IMR-90 (cell line): Measurements from ENCODE around the gene FBXW8. TPM values are rescaled to one million over a fixed set of nuclear protein-coding genes. Genes with fewer than 3 reads are reported as not detected.

Experiments used
- ATAC-seq: fragments of 200-7000 bp; cut with Tn5 transposase; 2 replicates; pipeline ENCODE4 v1.9.1; 2020; ENCODE audit warnings: low read depth, mild to moderate bottlenecking, moderate library complexity
- BruUV-seq: library from RNA; stranded (reverse); fragments of 400-500 nt; replicated peaks from 2 replicates; lab custom pipeline; 2021; lab: Mats Ljungman, UMichigan
- CTCF ChIA-PET: fragments of 300-600 bp; formaldehyde crosslinking; extraction: SDS; loops from one replicate; lab custom pipeline; 2021; ENCODE audit warnings: antibody characterized with exemption; lab: Yijun Ruan, JAX
- POLR2A ChIA-PET: fragments of 300-600 bp; sonication (Branson Sonifier 250); formaldehyde crosslinking; loops from one replicate; lab custom pipeline; 2022; ENCODE audit warnings: antibody characterized with exemption; ENCODE audit not compliant: unreplicated experiment; lab: Charles Lee
- DNase-seq: peaks from one replicate; pipeline ENCODE4 v3.0.0; 2013
- H2AFZ ChIP-seq: replicated peaks from 2 replicates; pipeline ENCODE3; 2013; ENCODE audit warnings: low read length, mild to moderate bottlenecking; ENCODE audit not compliant: poor library complexity
- H2AK5ac ChIP-seq: 2 replicates; pipeline ENCODE4 v1.6.1; 2013; ENCODE audit warnings: low read depth, low read length, inconsistent platforms
- H2AK9ac ChIP-seq: replicated peaks from 2 replicates; pipeline ENCODE3; 2013; ENCODE audit warnings: mild to moderate bottlenecking, low read depth, low read length, moderate library complexity; ENCODE audit not compliant: poor library complexity
- H2BK120ac ChIP-seq: 2 replicates; pipeline ENCODE4 v1.6.1; 2013; ENCODE audit warnings: low read depth, low read length, inconsistent platforms
- H2BK15ac ChIP-seq: 3 replicates; pipeline ENCODE4 v1.6.1; 2013; ENCODE audit warnings: low read depth, low read length, inconsistent platforms
- H2BK20ac ChIP-seq: 2 replicates; pipeline ENCODE4 v1.6.1; 2013; ENCODE audit warnings: low read depth, mild to moderate bottlenecking, inconsistent platforms, low read length, moderate library complexity
- H2BK5ac ChIP-seq: 2 replicates; pipeline ENCODE4 v1.6.1; 2013; ENCODE audit warnings: mild to moderate bottlenecking, low read depth, low read length, inconsistent platforms; ENCODE audit not compliant: poor library complexity, severe bottlenecking
- H3K14ac ChIP-seq: replicated peaks from 2 replicates; pipeline ENCODE4 v1.6.1; 2013; ENCODE audit warnings: low read depth, low read length, inconsistent platforms
- H3K18ac ChIP-seq: 2 replicates; pipeline ENCODE4 v1.6.1; 2013; ENCODE audit warnings: low read depth, low read length, control low read depth
- H3K23ac ChIP-seq: 2 replicates; pipeline ENCODE4 v1.6.1; 2013; ENCODE audit warnings: low read depth, low read length, inconsistent platforms
- H3K27ac ChIP-seq: 2 replicates; pipeline ENCODE4 v1.5.1; 2013; ENCODE audit warnings: mild to moderate bottlenecking, control low read depth, low read length; ENCODE audit not compliant: insufficient read depth
- H3K27me3 ChIP-seq: 2 replicates; pipeline ENCODE4 v1.6.1; 2013; ENCODE audit warnings: low read length; ENCODE audit not compliant: control insufficient read depth, insufficient read depth
- H3K36me3 ChIP-seq: 2 replicates; pipeline ENCODE4 v1.6.1; 2013; ENCODE audit warnings: low read length, mixed read lengths; ENCODE audit not compliant: control insufficient read depth, insufficient read depth
- H3K4ac ChIP-seq: 2 replicates; pipeline ENCODE4 v1.6.1; 2013; ENCODE audit warnings: low read depth, low read length, inconsistent platforms
- H3K4me1 ChIP-seq: 2 replicates; pipeline ENCODE4 v1.6.1; 2013; ENCODE audit warnings: low read length, mixed read lengths; ENCODE audit not compliant: control insufficient read depth, insufficient read depth
- H3K4me2 ChIP-seq: 2 replicates; pipeline ENCODE4 v1.6.1; 2013; ENCODE audit warnings: low read depth, mild to moderate bottlenecking, control low read depth, low read length, moderate library complexity
- H3K4me3 ChIP-seq: 2 replicates; pipeline ENCODE4 v1.5.1; 2013; ENCODE audit warnings: low read depth, mild to moderate bottlenecking, control low read depth, low read length, moderate library complexity; ENCODE audit not compliant: insufficient read depth
- H3K56ac ChIP-seq: 2 replicates; pipeline ENCODE4 v1.6.1; 2013; ENCODE audit warnings: low read length, inconsistent platforms; ENCODE audit not compliant: insufficient read depth; ENCODE audit errors: extremely low read depth
- H3K79me1 ChIP-seq, 2 experiments: 2 replicates each; pipeline ENCODE4 v1.6.1; 2013; ENCODE audit warnings: low read length in 2 of 2, inconsistent platforms in 1 of 2, low read depth in 1 of 2
- H3K9ac ChIP-seq: 2 replicates; pipeline ENCODE4 v1.6.1; 2013; ENCODE audit warnings: low read depth, low read length, control low read depth
- H3K9me1 ChIP-seq: 2 replicates; pipeline ENCODE4 v1.6.1; 2013; ENCODE audit warnings: low read length, inconsistent platforms; ENCODE audit not compliant: insufficient read depth
- H3K9me3 ChIP-seq: 2 replicates; pipeline ENCODE4 v1.6.1; 2013; ENCODE audit warnings: low read length; ENCODE audit not compliant: control insufficient read depth, insufficient read depth
- H4K20me1 ChIP-seq: 2 replicates; pipeline ENCODE4 v1.6.1; 2013; ENCODE audit warnings: low read length, inconsistent platforms; ENCODE audit not compliant: insufficient read depth
- H4K5ac ChIP-seq: 2 replicates; pipeline ENCODE4 v1.6.1; 2013; ENCODE audit warnings: mild to moderate bottlenecking, low read depth, low read length, control low read depth
- H4K8ac ChIP-seq, 2 experiments: 2 replicates each; pipeline ENCODE4 v1.6.1; 2013; ENCODE audit warnings: low read depth in 2 of 2, low read length in 2 of 2, control low read depth in 1 of 2, inconsistent platforms in 1 of 2
- H4K91ac ChIP-seq: 2 replicates; pipeline ENCODE4 v1.6.1; 2013; ENCODE audit warnings: low read depth, low read length, inconsistent platforms; ENCODE audit not compliant: insufficient read depth
- BHLHE40 ChIP-seq: fragments of 150-350 bp; IDR thresholded peaks from 2 replicates; pipeline ENCODE4 v1.6.1; 2016; ENCODE audit warnings: mild to moderate bottlenecking, low read depth, low read length
- CEBPB ChIP-seq: IDR thresholded peaks from 2 replicates; pipeline ENCODE4 v1.6.1; 2012; ENCODE audit warnings: low read depth, low read length, improper control_type of control experiment
- CHD1 ChIP-seq: IDR thresholded peaks from 2 replicates; pipeline ENCODE4 v1.6.1; 2012; ENCODE audit warnings: low read depth, low read length, improper control_type of control experiment
- FOS ChIP-seq: fragments of 150-350 bp; IDR thresholded peaks from 2 replicates; pipeline ENCODE4 v1.6.1; 2016; ENCODE audit warnings: low read depth, low read length
- MAFK ChIP-seq: IDR thresholded peaks from 2 replicates; pipeline ENCODE4 v1.6.1; 2012; ENCODE audit warnings: low read depth, low read length, improper control_type of control experiment
- MXI1 ChIP-seq: IDR thresholded peaks from 2 replicates; pipeline ENCODE4 v1.6.1; 2012; ENCODE audit warnings: low read depth, mild to moderate bottlenecking, low read length, moderate library complexity, borderline replicate concordance
- NFE2L2 ChIP-seq: fragments of 150-350 bp; IDR thresholded peaks from 2 replicates; pipeline ENCODE4 v1.6.1; 2016; ENCODE audit warnings: low read depth, mild to moderate bottlenecking, low read length
- POLR2A ChIP-seq: IDR thresholded peaks from 2 replicates; pipeline ENCODE4 v1.6.1; 2012; ENCODE audit warnings: mild to moderate bottlenecking, low read depth, low read length
- RAD21 ChIP-seq: IDR thresholded peaks from 2 replicates; pipeline ENCODE4 v1.6.1; 2012; ENCODE audit warnings: low read length, improper control_type of control experiment
- RCOR1 ChIP-seq: IDR thresholded peaks from 2 replicates; pipeline ENCODE4 v1.6.1; 2012; ENCODE audit warnings: mild to moderate bottlenecking, low read length, improper control_type of control experiment; ENCODE audit not compliant: insufficient replicate concordance
- RFX5 ChIP-seq: IDR thresholded peaks from 2 replicates; pipeline ENCODE4 v1.8.0; 2012; ENCODE audit warnings: low read depth, mild to moderate bottlenecking, low read length, moderate library complexity
- SMC3 ChIP-seq: fragments of 150-350 bp; IDR thresholded peaks from 2 replicates; pipeline ENCODE4 v1.6.1; 2016; ENCODE audit warnings: low read depth, mild to moderate bottlenecking, antibody characterized with exemption, low read length, moderate library complexity
- USF2 ChIP-seq: fragments of 150-350 bp; IDR thresholded peaks from 2 replicates; pipeline ENCODE4 v1.6.1; 2017; ENCODE audit warnings: mild to moderate bottlenecking, antibody characterized with exemption, low read length, low read depth
- WGBS, 2 experiments: methylation state at CpG; one replicate each; pipeline versions ENCODE4 v1.1.5 to v1.1.7; 2013; ENCODE audit warnings: missing lambda C conversion rate in 2 of 2; ENCODE audit not compliant: insufficient read length in 1 of 2; ENCODE audit errors: extremely low coverage in 2 of 2; 5-methylcytosine and 5-hydroxymethylcytosine counted together
- dilution Hi-C: fragments of 300-500 bp; cut with HindIII; formaldehyde crosslinking; loops from one replicate; pipeline ENCODE4 v1.14.3; 2018; ENCODE audit warnings: low sequenced_read_pairs; ENCODE audit not compliant: unreplicated experiment
- in situ Hi-C: fragments of 300-500 bp; cut with MboI; formaldehyde crosslinking; loops from 3 replicates; pipeline ENCODE4 v1.14.3; 2019; ENCODE audit warnings: low sequenced_read_pairs, inconsistent platforms, mixed read lengths
- intact Hi-C: fragments of 100-400 bp; cut with micrococcal nuclease; formaldehyde crosslinking; loops from 2 replicates; pipeline ENCODE4 v1.10.0; 2022
- polyA plus RNA-seq, 3 experiments: library from polyadenylated mRNA; depleted of rRNA; stranded (reverse); fragments of >200 nt; gene quantifications; 2 replicates each; pipeline ENCODE4 v1.2.3, GENCODE V29; 2012; ENCODE audit warnings: low replicate concordance in 1 of 3
- total RNA-seq: library from RNA; depleted of rRNA; stranded (reverse); fragments of >200 nt; gene quantifications from 2 replicates; pipeline ENCODE4 v1.2.3, GENCODE V29; 2012
- TF ChIP-seq, protein P1 (sequence below): fragments of 150-350 bp; IDR thresholded peaks from 2 replicates; pipeline ENCODE4 v1.6.1; 2016; ENCODE audit warnings: low read depth, mild to moderate bottlenecking, low read length, moderate library complexity, borderline replicate concordance

FBXW8 gene
- total and polyA plus RNA-seq, 2 of the 4 experiments (the other 2 are of a cell fraction) = 20.3 to 25.8 TPM

DNA sequence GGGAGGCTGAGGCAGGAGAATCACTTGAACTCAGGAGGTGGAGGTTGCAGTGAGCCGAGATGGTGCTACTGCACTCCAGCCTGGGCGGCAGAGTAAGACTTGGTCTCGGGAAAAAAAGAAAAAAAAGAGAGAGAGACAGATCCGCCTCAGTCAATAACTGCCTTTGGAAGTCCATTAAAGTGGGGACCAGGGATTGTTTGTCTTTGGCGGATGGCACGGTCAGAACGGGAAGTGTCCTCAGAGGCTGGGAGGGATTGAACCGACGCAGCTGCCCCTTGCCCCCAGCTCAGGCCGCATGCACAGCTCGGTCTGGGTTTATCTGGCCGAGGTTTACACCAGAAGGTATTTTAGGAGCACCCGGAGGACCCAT is 134.0 kb downstream of the FBXW8 start:
- TF ChIP-seq RAD21 (no peak), POLR2A (no peak), MXI1 (no peak), RFX5 (no peak), MAFK (no peak), NFE2L2 (no peak), CEBPB (no peak), USF2 (no peak), FOS (no peak), SMC3 (no peak), CHD1 (no peak), BHLHE40 (no peak), RCOR1 (no peak)
- TF ChIP-seq, protein P1, sequence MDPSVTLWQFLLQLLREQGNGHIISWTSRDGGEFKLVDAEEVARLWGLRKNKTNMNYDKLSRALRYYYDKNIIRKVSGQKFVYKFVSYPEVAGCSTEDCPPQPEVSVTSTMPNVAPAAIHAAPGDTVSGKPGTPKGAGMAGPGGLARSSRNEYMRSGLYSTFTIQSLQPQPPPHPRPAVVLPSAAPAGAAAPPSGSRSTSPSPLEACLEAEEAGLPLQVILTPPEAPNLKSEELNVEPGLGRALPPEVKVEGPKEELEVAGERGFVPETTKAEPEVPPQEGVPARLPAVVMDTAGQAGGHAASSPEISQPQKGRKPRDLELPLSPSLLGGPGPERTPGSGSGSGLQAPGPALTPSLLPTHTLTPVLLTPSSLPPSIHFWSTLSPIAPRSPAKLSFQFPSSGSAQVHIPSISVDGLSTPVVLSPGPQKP = no peak
- in situ Hi-C loops (loop anchor here (25.0 kb wide), 1 partner anchor 793 kb away; no protein-coding TSS in a partner anchor), dilution Hi-C loops (no loop called here), intact Hi-C loops (no loop called here)
- Histone ChIP-seq H2AFZ (peak overlapping the region; percentile 29), H3K23ac (no peak overlapping the region), H4K5ac (no peak overlapping the region), H3K79me1 (no peaks in the 10 kb centered on the region), H2BK20ac (no peak overlapping the region), H3K18ac (no peak overlapping the region), H3K56ac (no peak overlapping the region), H4K20me1 (no peaks in the 10 kb centered on the region), H3K4me2 (no peak overlapping the region), H3K9me1 (peaks cover 16% of the 10 kb centered on the region), H2BK120ac (no peak overlapping the region), H3K27ac (no peak overlapping the region), H2AK5ac (no peak overlapping the region), H4K91ac (no peak overlapping the region), H3K27me3 (no peaks in the 10 kb centered on the region), H3K4ac (no peak overlapping the region), H3K9ac (no peak overlapping the region), H3K4me3 (no peak overlapping the region), H2BK15ac (no peak overlapping the region), H3K4me1 (peaks cover 11% of the 10 kb centered on the region), H4K8ac (no peak overlapping the region), H2BK5ac (no peak overlapping the region), H3K14ac (no peak overlapping the region), H3K9me3 (no peaks in the 10 kb centered on the region), H3K36me3 (no peaks in the 10 kb centered on the region), H2AK9ac (no peak overlapping the region)
- CTCF ChIA-PET = no interaction called here
- BruUV-seq = no TSS peak
- ATAC-seq (no peak), DNase-seq (no peak)
- 50% methylated on average over 7 of the region's 13 CpGs; no CpG with 5 or more reads in 1 of the 2 experiments for WGBS, 2 experiments
- POLR2A ChIA-PET = no interaction called here
